Adrenal gland (tissue), 5 donors: ENCODE results near the gene TSGA10.
"Not testable (repeated sequence)": the region's sequence is repeated elsewhere in the genome, so short reads cannot be mapped to it uniquely, and the experiment has no call there.

Source experiments
- POLR2A ChIP-seq, 2 donors: fragments of 450-650 bp; IDR thresholded peaks; one replicate each; pipeline ENCODE4 v1.6.1; 2017; ENCODE audit warnings: antibody characterized with exemption in 2 of 2, mild to moderate bottlenecking in 2 of 2, moderate library complexity in 1 of 2
- TF ChIP-seq, protein P1 (sequence below), 6 experiments: fragments of 450-650 bp in 4 of 6; fragments of 200-600 bp in 2 of 6; sonication (generic) in 1 of 6; IDR thresholded peaks; 1 replicate in 5 of 6; 2 replicates in 1 of 6; pipeline versions ENCODE4 v1.5.1 to v1.8.0; 2016 to 2021; ENCODE audit warnings: antibody characterized with exemption in 6 of 6, mild to moderate bottlenecking in 2 of 6, moderate library complexity in 1 of 6
- donor health status: DM: no; HTN: no; CAD: no.

DNA sequence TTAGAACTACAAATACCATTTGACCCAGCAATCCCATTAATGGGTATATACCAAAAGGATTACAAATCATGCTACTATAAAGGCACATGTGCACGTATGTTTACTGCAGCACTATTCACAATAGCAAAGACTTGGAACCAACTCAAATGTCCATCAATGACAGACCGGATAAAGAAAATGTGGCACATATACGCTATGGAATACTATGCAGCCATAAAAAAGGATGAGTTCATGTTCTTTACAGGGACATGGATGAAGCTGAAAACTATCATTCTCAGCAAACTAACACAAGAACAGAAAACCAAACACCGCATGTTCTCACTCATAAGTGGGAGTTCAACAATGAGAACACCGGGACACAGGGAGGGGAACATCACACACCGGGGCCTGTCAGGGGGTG, 105.6 kb downstream of the TSGA10 start:
- TF ChIP-seq POLR2A (IDR thresholded peaks at IDR 0.05): not testable (repeated sequence)
- TF ChIP-seq, protein P1, sequence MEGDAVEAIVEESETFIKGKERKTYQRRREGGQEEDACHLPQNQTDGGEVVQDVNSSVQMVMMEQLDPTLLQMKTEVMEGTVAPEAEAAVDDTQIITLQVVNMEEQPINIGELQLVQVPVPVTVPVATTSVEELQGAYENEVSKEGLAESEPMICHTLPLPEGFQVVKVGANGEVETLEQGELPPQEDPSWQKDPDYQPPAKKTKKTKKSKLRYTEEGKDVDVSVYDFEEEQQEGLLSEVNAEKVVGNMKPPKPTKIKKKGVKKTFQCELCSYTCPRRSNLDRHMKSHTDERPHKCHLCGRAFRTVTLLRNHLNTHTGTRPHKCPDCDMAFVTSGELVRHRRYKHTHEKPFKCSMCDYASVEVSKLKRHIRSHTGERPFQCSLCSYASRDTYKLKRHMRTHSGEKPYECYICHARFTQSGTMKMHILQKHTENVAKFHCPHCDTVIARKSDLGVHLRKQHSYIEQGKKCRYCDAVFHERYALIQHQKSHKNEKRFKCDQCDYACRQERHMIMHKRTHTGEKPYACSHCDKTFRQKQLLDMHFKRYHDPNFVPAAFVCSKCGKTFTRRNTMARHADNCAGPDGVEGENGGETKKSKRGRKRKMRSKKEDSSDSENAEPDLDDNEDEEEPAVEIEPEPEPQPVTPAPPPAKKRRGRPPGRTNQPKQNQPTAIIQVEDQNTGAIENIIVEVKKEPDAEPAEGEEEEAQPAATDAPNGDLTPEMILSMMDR (IDR thresholded peaks at IDR 0.05): not testable (repeated sequence)
